Body of pancreas (tissue), 4 donors: ENCODE measurements around the gene PDK2. TPM values are rescaled to one million over a fixed set of nuclear protein-coding genes. Genes with fewer than 3 reads are reported as not detected.

ENCODE experiments used
- ATAC-seq: fragments of 150-250 bp; one replicate; pipeline ENCODE4 v1.9.1; 2016
- DNase-seq, 4 donors: peaks; one replicate each; pipeline ENCODE4 v3.0.0-alpha.2; 2019
- H3K27ac ChIP-seq, 4 donors: fragments of 200-600 bp; sonication (generic); 1 replicate in 3 of 4; 2 replicates in 1 of 4; pipeline versions ENCODE4 v1.5.1 to v1.6.1; 2016 to 2019; ENCODE audit warnings: mild to moderate bottlenecking in 1 of 4, mixed read lengths in 1 of 4, moderate library complexity in 1 of 4
- H3K27me3 ChIP-seq, 2 donors: fragments of 200-600 bp; sonication (generic); one replicate each; pipeline ENCODE4 v1.6.0; 2016; ENCODE audit warnings: mild to moderate bottlenecking in 1 of 2
- H3K36me3 ChIP-seq, 2 donors: fragments of 200-600 bp; sonication (generic); replicated peaks in 1 of 2; 2 replicates each; pipeline ENCODE4 v1.5.1; 2016; ENCODE audit warnings: low read depth in 2 of 2; ENCODE audit not compliant: insufficient read depth in 1 of 2
- H3K4me1 ChIP-seq: fragments of 200-600 bp; sonication (generic); one replicate; pipeline ENCODE4 v1.6.0; 2016
- H3K4me3 ChIP-seq, 2 donors: fragments of 200-600 bp; sonication (generic); 1 replicate in 1 of 2; 2 replicates in 1 of 2; pipeline ENCODE4 v1.5.1; 2016 to 2019
- H3K9me3 ChIP-seq, 3 donors: fragments of 200-600 bp; sonication (generic); 1 replicate in 2 of 3; 2 replicates in 1 of 3; pipeline ENCODE4 v1.5.1; 2016
- POLR2A ChIP-seq, 3 donors: fragments of 450-650 bp; IDR thresholded peaks; one replicate each; pipeline ENCODE4 v1.6.1; 2016; ENCODE audit warnings: antibody characterized with exemption in 3 of 3, mild to moderate bottlenecking in 2 of 3
- WGBS, 2 donors: methylation state at CpG; one replicate each; pipeline ENCODE4 v1.1.5; 2017; 5-methylcytosine and 5-hydroxymethylcytosine counted together
- intact Hi-C: fragments of 100-400 bp; cut with DNase I; formaldehyde crosslinking; loops from one replicate; pipeline ENCODE4 v1.15.1; 2023
- total RNA-seq, 2 donors: library from RNA; depleted of rRNA; stranded (reverse); fragments of >200 nt; gene quantifications; one replicate each; pipeline ENCODE4 v1.1.0, GENCODE V29; 2016
- TF ChIP-seq, protein P1 (sequence below), 7 experiments: fragments of 450-650 bp in 4 of 7; fragments of 200-600 bp in 3 of 7; sonication (generic) in 3 of 7; IDR thresholded peaks; one replicate each; pipeline ENCODE4 v1.5.1; 2016 to 2019; ENCODE audit warnings: antibody characterized with exemption in 7 of 7

PDK2 gene
- total RNA-seq, 2 donors from 2014 or later: 27.0 to 119 TPM

- H3K36me3 ChIP-seq: peaks cover 0 to 12% of the 10 kb centered on the region in 2 donors
- no peak overlapping the region for H3K4me3 ChIP-seq
- 92 to 93% methylated on average over 4 of the region's 4 CpGs for WGBS, 2 donors
- TF ChIP-seq POLR2A (IDR thresholded peaks at IDR 0.05): no peak
- TF ChIP-seq, protein P1, sequence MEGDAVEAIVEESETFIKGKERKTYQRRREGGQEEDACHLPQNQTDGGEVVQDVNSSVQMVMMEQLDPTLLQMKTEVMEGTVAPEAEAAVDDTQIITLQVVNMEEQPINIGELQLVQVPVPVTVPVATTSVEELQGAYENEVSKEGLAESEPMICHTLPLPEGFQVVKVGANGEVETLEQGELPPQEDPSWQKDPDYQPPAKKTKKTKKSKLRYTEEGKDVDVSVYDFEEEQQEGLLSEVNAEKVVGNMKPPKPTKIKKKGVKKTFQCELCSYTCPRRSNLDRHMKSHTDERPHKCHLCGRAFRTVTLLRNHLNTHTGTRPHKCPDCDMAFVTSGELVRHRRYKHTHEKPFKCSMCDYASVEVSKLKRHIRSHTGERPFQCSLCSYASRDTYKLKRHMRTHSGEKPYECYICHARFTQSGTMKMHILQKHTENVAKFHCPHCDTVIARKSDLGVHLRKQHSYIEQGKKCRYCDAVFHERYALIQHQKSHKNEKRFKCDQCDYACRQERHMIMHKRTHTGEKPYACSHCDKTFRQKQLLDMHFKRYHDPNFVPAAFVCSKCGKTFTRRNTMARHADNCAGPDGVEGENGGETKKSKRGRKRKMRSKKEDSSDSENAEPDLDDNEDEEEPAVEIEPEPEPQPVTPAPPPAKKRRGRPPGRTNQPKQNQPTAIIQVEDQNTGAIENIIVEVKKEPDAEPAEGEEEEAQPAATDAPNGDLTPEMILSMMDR (IDR thresholded peaks at IDR 0.05): no peak
- no peak for ATAC-seq
- H3K27me3 ChIP-seq: no peaks in the 10 kb centered on the region
- H3K27ac ChIP-seq: no peak overlapping the region
- DNase-seq: no peak
- no peaks in the 10 kb centered on the region for H3K9me3 ChIP-seq
- no peaks in the 10 kb centered on the region for H3K4me1 ChIP-seq
- intact Hi-C loops: no loop called here
Measured at GRCh38 chr17:50078430-50078829, 16.7 kb upstream of the PDK2 start.

- intact Hi-C loops: no loop called here
- Histone ChIP-seq H3K36me3 (peaks cover 0 to 7% of the 10 kb centered on the region in 2 donors), H3K9me3 (no peaks in the 10 kb centered on the region), H3K27ac (no peak overlapping the region), H3K4me1 (no peaks in the 10 kb centered on the region), H3K27me3 (no peaks in the 10 kb centered on the region), H3K4me3 (no peak overlapping the region)
- TF ChIP-seq, protein P1 (IDR thresholded peaks at IDR 0.05): peak in 4 of 7 experiments; percentile 45 to 66 (median 48)
- no peak for TF ChIP-seq POLR2A (IDR thresholded peaks at IDR 0.05)
- DNase-seq: peak in 2 of 4 donors; percentile 45 to 58
- 75 to 79% methylated on average over 10 to 12 of the region's 12 CpGs for WGBS, 2 donors
- no peak for ATAC-seq
Measured at GRCh38 chr17:50079334-50080095, 15.6 kb upstream of the PDK2 start.

- no peaks in the 10 kb centered on the region for H3K4me1 ChIP-seq
- TF ChIP-seq, protein P1 (IDR thresholded peaks at IDR 0.05): no peak
- TF ChIP-seq POLR2A (IDR thresholded peaks at IDR 0.05): no peak
- H3K36me3 ChIP-seq: peaks cover 0 to 7% of the 10 kb centered on the region in 2 donors
- 87 to 94% methylated on average over 4 to 11 of the region's 11 CpGs for WGBS, 2 donors
- ATAC-seq (no peak), DNase-seq (no peak)
- H3K4me3 ChIP-seq: no peak overlapping the region
- H3K27me3 ChIP-seq: no peaks in the 10 kb centered on the region
- no peaks in the 10 kb centered on the region for H3K9me3 ChIP-seq
- intact Hi-C loops: no loop called here
- no peak overlapping the region for H3K27ac ChIP-seq
Measured at GRCh38 chr17:50080096-50080480, 15.1 kb upstream of the PDK2 start.

DNA sequence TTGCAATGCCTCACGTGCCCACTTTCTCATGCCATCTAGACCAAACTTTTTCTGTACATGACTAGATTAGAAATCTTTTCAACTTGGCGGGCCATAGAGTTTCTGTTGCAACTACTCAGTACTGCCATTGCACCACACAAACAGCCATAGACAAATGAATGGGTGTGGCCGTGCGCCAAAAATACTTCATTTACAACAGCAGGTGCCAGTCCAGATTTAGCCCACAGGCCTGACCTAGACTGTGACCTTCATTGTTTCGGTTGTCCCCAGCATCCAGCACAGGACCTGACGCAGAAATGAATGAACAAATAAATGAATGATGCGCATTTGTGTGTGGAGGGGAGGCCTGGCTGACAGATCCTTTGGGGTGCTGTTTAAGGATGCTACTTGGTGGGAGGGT lies 14.3 kb upstream of the PDK2 start:
- WGBS, 2 donors: 78 to 86% methylated on average over 7 of the region's 7 CpGs
- Histone ChIP-seq H3K4me1 (no peaks in the 10 kb centered on the region), H3K9me3 (no peaks in the 10 kb centered on the region), H3K27ac (no peak overlapping the region), H3K36me3 (peaks cover 0 to 7% of the 10 kb centered on the region in 2 donors), H3K27me3 (no peaks in the 10 kb centered on the region), H3K4me3 (no peak overlapping the region)
- ATAC-seq (no peak), DNase-seq (no peak)
- intact Hi-C loops: no loop called here
- TF ChIP-seq, protein P1 (IDR thresholded peaks at IDR 0.05): no peak
- no peak for TF ChIP-seq POLR2A (IDR thresholded peaks at IDR 0.05)

GRCh38 chr17:50081757-50082156 lies 13.4 kb upstream of the PDK2 start:
- intact Hi-C loops: no loop called here
- Histone ChIP-seq H3K27ac (no peak overlapping the region), H3K36me3 (peaks cover 0 to 7% of the 10 kb centered on the region in 2 donors), H3K27me3 (no peaks in the 10 kb centered on the region), H3K4me1 (no peaks in the 10 kb centered on the region), H3K9me3 (no peaks in the 10 kb centered on the region), H3K4me3 (no peak overlapping the region)
- TF ChIP-seq, protein P1 (IDR thresholded peaks at IDR 0.05): no peak
- TF ChIP-seq POLR2A (IDR thresholded peaks at IDR 0.05): no peak
- DNase-seq (no peak), ATAC-seq (no peak)
- whole genome bisulfite sequencing, 2 donors: 83 to 84% methylated on average over 5 of the region's 5 CpGs
